Type B pancreatic cell (in vitro differentiated cells): Measurements from ENCODE around the gene APAF1. TPM values are rescaled to one million over a fixed set of nuclear protein-coding genes. Genes with fewer than 3 reads are reported as not detected.
"Not testable (repeated sequence)": the region's sequence is repeated elsewhere in the genome, so short reads cannot be mapped to it uniquely, and the experiment has no call there.

ENCODE experiments used
- DNase-seq: peaks from one replicate; pipeline ENCODE4 v3.0.0; 2021; ENCODE audit warnings: mixed read lengths; ENCODE audit not compliant: unreplicated experiment; ENCODE audit errors: extremely low spot score
- H3K27ac Mint-ChIP-seq: 2 replicates; pipeline ENCODE4 v1.8.0; 2021; ENCODE audit warnings: mild to moderate bottlenecking, mixed read lengths
- H3K27me3 Mint-ChIP-seq: 2 replicates; pipeline ENCODE4 v1.8.0; 2021; ENCODE audit warnings: mixed read lengths
- H3K36me3 Mint-ChIP-seq: 2 replicates; pipeline ENCODE4 v1.8.0; 2021; ENCODE audit warnings: mixed read lengths
- H3K4me1 Mint-ChIP-seq: one replicate; pipeline ENCODE4 v1.8.0; 2021; ENCODE audit warnings: mixed read lengths; ENCODE audit not compliant: unreplicated experiment
- H3K4me3 Mint-ChIP-seq: 2 replicates; pipeline ENCODE4 v1.8.0; 2021; ENCODE audit warnings: mild to moderate bottlenecking, mixed read lengths
- H3K9me3 Mint-ChIP-seq: 2 replicates; pipeline ENCODE4 v1.8.0; 2021; ENCODE audit warnings: mixed read lengths
- total RNA-seq: library from RNA; stranded (reverse); gene quantifications from 2 replicates; pipeline ENCODE4 v1.2.1, GENCODE V29; 2021; ENCODE audit warnings: low replicate concordance
- TF ChIP-seq, protein P1 (sequence below): fragments of 200-600 bp; sonication (generic); conservative IDR thresholded peaks from 2 replicates; pipeline ENCODE4 v1.5.0; 2021; ENCODE audit warnings: antibody characterized with exemption, mild to moderate bottlenecking

Gene APAF1
- total RNA-seq, 1 donor from 2014 or later: 21.7 TPM

DNA sequence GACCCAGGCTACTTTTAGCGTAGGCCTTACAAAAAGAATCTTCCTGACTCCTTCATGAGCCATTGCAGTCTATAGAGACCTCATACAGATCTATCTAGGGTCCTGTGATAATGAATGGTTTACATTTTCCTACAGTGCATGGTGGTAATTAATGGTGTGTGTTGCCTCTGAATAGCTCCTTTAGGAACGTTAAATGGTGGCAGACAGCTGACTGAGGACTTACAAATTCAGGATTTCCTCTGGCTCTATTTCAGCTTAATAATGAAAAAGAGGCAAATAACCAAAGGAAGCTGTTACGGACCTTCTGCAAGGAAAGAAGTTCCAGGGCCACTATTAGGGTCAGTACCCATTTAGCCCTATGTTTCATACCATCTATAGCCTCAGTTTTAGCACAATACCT is 5.6 kb upstream of the APAF1 start:
- no peak overlapping the region for H3K4me3 Mint-ChIP-seq
- no peaks in the 10 kb centered on the region for H3K9me3 Mint-ChIP-seq
- TF ChIP-seq, protein P1, sequence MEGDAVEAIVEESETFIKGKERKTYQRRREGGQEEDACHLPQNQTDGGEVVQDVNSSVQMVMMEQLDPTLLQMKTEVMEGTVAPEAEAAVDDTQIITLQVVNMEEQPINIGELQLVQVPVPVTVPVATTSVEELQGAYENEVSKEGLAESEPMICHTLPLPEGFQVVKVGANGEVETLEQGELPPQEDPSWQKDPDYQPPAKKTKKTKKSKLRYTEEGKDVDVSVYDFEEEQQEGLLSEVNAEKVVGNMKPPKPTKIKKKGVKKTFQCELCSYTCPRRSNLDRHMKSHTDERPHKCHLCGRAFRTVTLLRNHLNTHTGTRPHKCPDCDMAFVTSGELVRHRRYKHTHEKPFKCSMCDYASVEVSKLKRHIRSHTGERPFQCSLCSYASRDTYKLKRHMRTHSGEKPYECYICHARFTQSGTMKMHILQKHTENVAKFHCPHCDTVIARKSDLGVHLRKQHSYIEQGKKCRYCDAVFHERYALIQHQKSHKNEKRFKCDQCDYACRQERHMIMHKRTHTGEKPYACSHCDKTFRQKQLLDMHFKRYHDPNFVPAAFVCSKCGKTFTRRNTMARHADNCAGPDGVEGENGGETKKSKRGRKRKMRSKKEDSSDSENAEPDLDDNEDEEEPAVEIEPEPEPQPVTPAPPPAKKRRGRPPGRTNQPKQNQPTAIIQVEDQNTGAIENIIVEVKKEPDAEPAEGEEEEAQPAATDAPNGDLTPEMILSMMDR: no peak

DNA sequence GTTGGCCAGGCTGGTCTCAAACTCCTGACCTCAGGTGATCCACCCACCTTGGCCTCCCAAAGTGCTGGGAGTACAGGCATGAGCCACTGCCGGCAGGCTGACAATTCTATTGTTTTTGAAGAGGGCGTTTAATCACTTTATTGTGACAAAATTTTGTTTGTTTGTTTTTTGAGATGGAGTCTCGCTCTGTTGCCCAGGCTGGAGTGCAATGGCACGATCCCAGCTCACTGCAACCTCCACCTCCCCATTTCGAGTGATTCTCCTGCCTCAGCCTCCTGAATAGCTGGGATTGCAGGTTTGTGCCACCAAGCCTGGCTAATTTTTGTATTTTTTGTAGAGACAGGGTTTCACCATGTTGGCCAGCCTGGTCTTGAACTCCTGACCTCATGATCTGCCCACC is 2.3 kb upstream of the APAF1 start:
- H3K4me3 Mint-ChIP-seq: peak overlapping the region; percentile 97
- not testable (repeated sequence) for H3K27me3 Mint-ChIP-seq, H3K27ac Mint-ChIP-seq

More for the DNA sequence above, 5.6 kb upstream of the APAF1 start:
- H3K27ac Mint-ChIP-seq: no peak overlapping the region
- no peaks in the 10 kb centered on the region for H3K36me3 Mint-ChIP-seq
- no peak for DNase-seq
- H3K27me3 Mint-ChIP-seq: no peaks in the 10 kb centered on the region
- H3K4me1 Mint-ChIP-seq: no peaks in the 10 kb centered on the region

DNA sequence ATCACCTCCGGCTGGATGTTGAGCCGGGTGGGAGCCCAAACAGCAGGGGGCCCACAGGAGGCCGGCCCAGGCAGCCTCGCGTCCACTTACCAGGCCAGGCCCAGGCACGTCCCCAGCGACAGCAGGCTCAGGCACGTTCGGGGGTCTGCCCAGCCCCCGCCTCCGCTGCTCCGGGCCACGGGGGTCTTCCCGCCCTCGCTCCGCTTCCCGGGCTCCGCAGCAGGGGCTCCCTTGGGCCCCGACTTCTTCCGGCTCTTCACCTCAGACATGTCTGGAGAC is 718 bp upstream of the APAF1 start:
- H3K36me3 Mint-ChIP-seq: peaks cover 3% of the 10 kb centered on the region
- H3K4me3 Mint-ChIP-seq: peak overlapping the region; percentile 97
- no peaks in the 10 kb centered on the region for H3K27me3 Mint-ChIP-seq
- TF ChIP-seq, protein P1: peak; percentile 43
- peaks cover 6% of the 10 kb centered on the region for H3K4me1 Mint-ChIP-seq
- H3K9me3 Mint-ChIP-seq: no peaks in the 10 kb centered on the region
- H3K27ac Mint-ChIP-seq: peak overlapping the region; percentile 93
- peak; percentile 79 for DNase-seq

More for the DNA sequence above, 2.3 kb upstream of the APAF1 start:
- H3K36me3 Mint-ChIP-seq, H3K4me1 Mint-ChIP-seq, DNase-seq, H3K9me3 Mint-ChIP-seq: not testable (repeated sequence)

DNA sequence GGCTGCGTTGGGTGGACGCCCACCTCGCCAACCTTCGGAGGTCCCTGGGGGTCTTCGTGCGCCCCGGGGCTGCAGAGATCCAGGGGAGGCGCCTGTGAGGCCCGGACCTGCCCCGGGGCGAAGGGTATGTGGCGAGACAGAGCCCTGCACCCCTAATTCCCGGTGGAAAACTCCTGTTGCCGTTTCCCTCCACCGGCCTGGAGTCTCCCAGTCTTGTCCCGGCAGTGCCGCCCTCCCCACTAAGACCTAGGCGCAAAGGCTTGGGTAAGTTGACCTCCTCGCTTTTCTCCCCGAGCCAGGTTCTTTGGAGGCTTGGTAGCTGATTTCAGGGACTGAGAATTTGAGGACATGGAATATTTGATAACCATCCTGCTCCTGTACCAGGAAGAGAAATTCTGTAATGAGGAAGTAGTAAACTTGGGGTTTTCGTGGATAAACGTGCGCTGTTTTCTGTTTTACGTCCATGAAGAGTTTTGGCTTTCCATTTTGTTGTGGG is 530 bp downstream of the APAF1 start:
- Mint-ChIP-seq H3K4me3 (peak overlapping the region; percentile 96), H3K4me1 (peaks cover 6% of the 10 kb centered on the region), H3K27me3 (no peaks in the 10 kb centered on the region), H3K27ac (peak overlapping the region; percentile 78), H3K36me3 (peaks cover 8% of the 10 kb centered on the region), H3K9me3 (no peaks in the 10 kb centered on the region)
- no peak for DNase-seq
- TF ChIP-seq, protein P1: no peak

DNA sequence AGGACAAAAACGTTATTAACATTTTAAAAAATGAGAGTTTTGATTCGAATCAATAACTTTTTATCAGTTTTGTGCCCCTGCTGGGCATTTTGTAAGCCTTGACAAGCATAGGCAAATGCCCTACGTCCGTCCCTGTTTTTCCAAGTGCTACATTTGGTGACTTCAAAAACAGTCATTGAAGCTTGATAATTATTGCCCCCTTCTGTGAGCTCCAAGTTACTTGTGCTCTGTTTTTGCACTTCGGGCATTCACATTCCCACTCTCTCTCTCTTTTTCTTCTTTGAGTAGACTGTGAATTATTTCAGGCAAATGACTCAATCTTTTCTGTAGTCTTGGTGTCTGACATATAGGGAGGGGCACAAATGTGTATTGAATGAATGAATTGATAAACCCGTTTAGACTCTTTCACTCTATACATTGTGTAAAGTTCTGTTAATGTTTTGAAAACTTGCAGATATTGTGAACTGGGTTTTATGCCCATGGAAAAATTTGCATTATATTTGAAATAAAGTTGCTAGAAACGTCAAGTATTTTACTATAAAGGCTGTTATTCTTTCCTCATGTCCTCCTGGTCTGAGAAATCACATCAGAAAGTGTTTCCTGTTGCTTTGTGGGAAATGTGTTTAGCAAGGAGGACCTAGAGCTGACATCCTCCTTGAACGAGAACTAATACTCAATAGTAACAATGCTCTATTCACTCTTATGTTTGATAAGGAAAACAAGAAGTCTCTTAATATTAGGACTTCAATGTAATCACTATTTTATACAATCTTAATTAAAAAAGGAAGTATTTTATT is 1.4 kb downstream of the APAF1 start:
- Mint-ChIP-seq H3K4me1 (peaks cover 6% of the 10 kb centered on the region), H3K27me3 (no peaks in the 10 kb centered on the region), H3K4me3 (peak overlapping the region; percentile 96), H3K9me3 (no peaks in the 10 kb centered on the region), H3K27ac (peak overlapping the region; percentile 62), H3K36me3 (peaks cover 14% of the 10 kb centered on the region)
- no peak for DNase-seq
- TF ChIP-seq, protein P1: peak; percentile 61

DNA sequence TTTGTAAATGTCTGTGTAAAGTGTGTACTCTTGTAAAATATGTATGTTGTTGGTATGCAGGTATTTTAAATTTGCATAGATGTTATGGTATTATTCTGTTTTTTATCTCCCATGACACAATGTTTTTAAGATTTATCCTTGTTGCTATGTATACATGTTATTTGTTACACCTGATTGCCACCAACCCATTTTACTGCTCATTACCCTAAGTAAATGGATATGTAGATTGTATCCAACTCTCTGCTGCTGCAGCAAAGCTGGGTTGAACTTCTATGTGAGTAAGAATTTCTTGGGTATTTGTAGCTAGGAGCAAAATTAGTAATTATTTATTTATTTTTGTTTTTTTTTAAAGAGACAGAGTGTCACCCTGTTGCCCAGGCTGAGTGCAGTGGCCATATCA is 6.2 kb downstream of the APAF1 start:
- no peak overlapping the region for H3K4me3 Mint-ChIP-seq
- TF ChIP-seq, protein P1: no peak
- peaks cover 9% of the 10 kb centered on the region for H3K4me1 Mint-ChIP-seq
- DNase-seq: no peak
- peaks cover 22% of the 10 kb centered on the region for H3K36me3 Mint-ChIP-seq
- H3K9me3 Mint-ChIP-seq: no peaks in the 10 kb centered on the region
- no peaks in the 10 kb centered on the region for H3K27me3 Mint-ChIP-seq
- no peak overlapping the region for H3K27ac Mint-ChIP-seq
